Upper lobe of left lung (tissue), 6 donors: ENCODE data around the gene PAQR7. TPM values are rescaled to one million over a fixed set of nuclear protein-coding genes. Genes with fewer than 3 reads are reported as not detected.
A peak's percentile ranks its signal among the peaks of the same experiment; 100 is the strongest.

Source experiments
- ATAC-seq, 2 donors: fragments of 200-7000 bp; cut with Tn5 transposase; one replicate each; pipeline ENCODE4 v1.9.1; 2022; ENCODE audit warnings: mild to moderate bottlenecking in 2 of 2, moderate library complexity in 2 of 2; ENCODE audit not compliant: low FRiP score in 2 of 2
- DNase-seq, 2 donors: peaks; one replicate each; pipeline ENCODE4 v3.0.0-alpha.2; 2019 to 2020
- H3K27ac ChIP-seq, 4 donors: fragments of 200-600 bp; sonication (generic); one replicate each; pipeline ENCODE4 v1.5.1; 2016 to 2019
- H3K27me3 ChIP-seq, 4 donors: fragments of 200-600 bp; sonication (generic); one replicate each; pipeline ENCODE4 v1.5.1; 2017 to 2019
- H3K36me3 ChIP-seq, 4 donors: fragments of 200-600 bp; sonication (generic); one replicate each; pipeline ENCODE4 v1.5.1; 2016 to 2019
- H3K4me1 ChIP-seq, 4 donors: fragments of 200-600 bp; sonication (generic); one replicate each; pipeline ENCODE4 v1.5.1; 2018 to 2019
- H3K4me3 ChIP-seq, 4 donors: fragments of 200-600 bp; sonication (generic); one replicate each; pipeline ENCODE4 v1.5.1; 2017 to 2019; ENCODE audit warnings: mild to moderate bottlenecking in 2 of 4, moderate library complexity in 1 of 4
- H3K9me3 ChIP-seq, 4 donors: fragments of 200-600 bp; sonication (generic); one replicate each; pipeline ENCODE4 v1.5.1; 2018 to 2019
- CTCF ChIP-seq, 6 experiments: fragments of 450-650 bp in 4 of 6; fragments of 200-600 bp in 2 of 6; sonication (generic) in 2 of 6; IDR thresholded peaks; one replicate each; pipeline ENCODE4 v1.5.1; 2016 to 2019; ENCODE audit warnings: antibody characterized with exemption in 6 of 6
- EP300 ChIP-seq, 4 donors: sonication (generic); formaldehyde crosslinking; IDR thresholded peaks; one replicate each; pipeline ENCODE4 v1.5.1; 2017; ENCODE audit warnings: antibody characterized with exemption in 4 of 4, control low read depth in 2 of 4
- POLR2A ChIP-seq, 4 donors: fragments of 450-650 bp; IDR thresholded peaks; one replicate each; pipeline ENCODE4 v1.5.1; 2016 to 2017; ENCODE audit warnings: antibody characterized with exemption in 4 of 4, mild to moderate bottlenecking in 2 of 4
- POLR2AphosphoS5 ChIP-seq, 2 donors: sonication (generic); formaldehyde crosslinking; IDR thresholded peaks; one replicate each; pipeline ENCODE4 v1.5.1; 2017; ENCODE audit warnings: antibody characterized with exemption in 2 of 2
- WGBS, 2 donors: methylation state at CpG; one replicate each; pipeline ENCODE4 v1.1.5; 2017 to 2018; 5-methylcytosine and 5-hydroxymethylcytosine counted together
- total RNA-seq, 6 donors: library from RNA; depleted of rRNA in 4 of 6; stranded (reverse); fragments of >200 nt in 4 of 6; gene quantifications; one replicate each; pipeline versions ENCODE4 v1.1.0 to v1.2.1, GENCODE V29; 2016 to 2021
- donor health status: DM: no; HTN: no; CAD: no; lungs with moderate emphysema.
- donor health status: DM: no; HTN: yes; CAD: no; lungs with severe emphysema.

PAQR7 gene
- total RNA-seq, 6 donors from 2014 or later, result 1.9 to 9.6 (median 7.0) TPM

GRCh38 chr1:25874635-25875153 lies 814 bp downstream of the PAQR7 start:
- DNase-seq (no peak), ATAC-seq (peak in 1 of 2 donors; percentile 8)
- peak overlapping the region; percentile 54 to 86 (median 64) for H3K4me3 ChIP-seq
- 17 to 21% methylated on average over 7 to 8 of the region's 8 CpGs for WGBS, 2 donors
- peak overlapping the region; percentile 72 to 90 (median 80) for H3K27ac ChIP-seq
- H3K36me3 ChIP-seq, result no peaks in the 10 kb centered on the region
- H3K4me1 ChIP-seq, result peaks cover 39 to 49% (median 44%) of the 10 kb centered on the region in 4 donors
- no peaks in the 10 kb centered on the region for H3K27me3 ChIP-seq
- H3K9me3 ChIP-seq, result no peaks in the 10 kb centered on the region
- TF ChIP-seq EP300 (IDR thresholded peaks at IDR 0.05) (no peak), POLR2AphosphoS5 (IDR thresholded peaks at IDR 0.05) (no peak), CTCF (IDR thresholded peaks at IDR 0.05) (no peak), POLR2A (IDR thresholded peaks at IDR 0.05) (no peak)

GRCh38 chr1:25874209-25874608 lies 1.3 kb downstream of the PAQR7 start:
- ATAC-seq, result no peak
- H3K4me1 ChIP-seq, result peaks cover 39 to 49% (median 44%) of the 10 kb centered on the region in 4 donors
- 91 to 100% methylated on average over 3 of the region's 3 CpGs for WGBS, 2 donors
- H3K27ac ChIP-seq, result peak overlapping the region in 1 of 4 donors; percentile 81
- H3K4me3 ChIP-seq, result peak overlapping the region in 1 of 4 donors; percentile 86
- H3K9me3 ChIP-seq, result no peaks in the 10 kb centered on the region
- DNase-seq, result no peak
- H3K36me3 ChIP-seq, result no peaks in the 10 kb centered on the region
- TF ChIP-seq POLR2AphosphoS5 (IDR thresholded peaks at IDR 0.05) (no peak), EP300 (IDR thresholded peaks at IDR 0.05) (no peak), CTCF (IDR thresholded peaks at IDR 0.05) (no peak), POLR2A (IDR thresholded peaks at IDR 0.05) (no peak)
- no peaks in the 10 kb centered on the region for H3K27me3 ChIP-seq

- no peak overlapping the region for H3K27ac ChIP-seq
- peaks cover 39 to 49% (median 44%) of the 10 kb centered on the region in 4 donors for H3K4me1 ChIP-seq
These were observed 2.4 kb downstream of the PAQR7 start for GRCh38 chr1:25873120-25873519.

GRCh38 chr1:25872713-25873112 lies 2.8 kb downstream of the PAQR7 start:
- ATAC-seq, result no peak
- H3K27me3 ChIP-seq, result no peaks in the 10 kb centered on the region
- no peak overlapping the region for H3K27ac ChIP-seq
- 48 to 60% methylated on average over 2 of the region's 2 CpGs for WGBS, 2 donors
- H3K4me1 ChIP-seq, result peaks cover 39 to 49% (median 46%) of the 10 kb centered on the region in 4 donors
- H3K4me3 ChIP-seq, result no peak overlapping the region
- DNase-seq, result no peak
- TF ChIP-seq EP300 (IDR thresholded peaks at IDR 0.05) (no peak), POLR2A (IDR thresholded peaks at IDR 0.05) (no peak), CTCF (IDR thresholded peaks at IDR 0.05) (no peak), POLR2AphosphoS5 (IDR thresholded peaks at IDR 0.05) (no peak)
- no peaks in the 10 kb centered on the region for H3K9me3 ChIP-seq
- H3K36me3 ChIP-seq, result no peaks in the 10 kb centered on the region

More at GRCh38 chr1:25873120-25873519, 2.4 kb downstream of the PAQR7 start:
- ATAC-seq, result no peak
- WGBS, 2 donors, result 87 to 88% methylated on average over 3 of the region's 3 CpGs
- Histone ChIP-seq H3K4me3 (no peak overlapping the region), H3K27me3 (no peaks in the 10 kb centered on the region), H3K36me3 (no peaks in the 10 kb centered on the region), H3K9me3 (no peaks in the 10 kb centered on the region)
- DNase-seq, result no peak
- no peak for TF ChIP-seq CTCF (IDR thresholded peaks at IDR 0.05)
